IPS-18c (cell line): ENCODE measurements around the gene PALS2.

Experiments used
- H3K4me3 ChIP-seq: 2 replicates; pipeline ENCODE4 v1.7.0; 2013; ENCODE audit warnings: low read depth, mild to moderate bottlenecking, low read length, moderate library complexity; ENCODE audit not compliant: insufficient read depth
- H3K9me3 ChIP-seq: one replicate; pipeline ENCODE4 v1.6.1; 2013; ENCODE audit warnings: mild to moderate bottlenecking, low read length, moderate library complexity; ENCODE audit not compliant: control insufficient read depth, insufficient read depth

PALS2 gene, protein sequence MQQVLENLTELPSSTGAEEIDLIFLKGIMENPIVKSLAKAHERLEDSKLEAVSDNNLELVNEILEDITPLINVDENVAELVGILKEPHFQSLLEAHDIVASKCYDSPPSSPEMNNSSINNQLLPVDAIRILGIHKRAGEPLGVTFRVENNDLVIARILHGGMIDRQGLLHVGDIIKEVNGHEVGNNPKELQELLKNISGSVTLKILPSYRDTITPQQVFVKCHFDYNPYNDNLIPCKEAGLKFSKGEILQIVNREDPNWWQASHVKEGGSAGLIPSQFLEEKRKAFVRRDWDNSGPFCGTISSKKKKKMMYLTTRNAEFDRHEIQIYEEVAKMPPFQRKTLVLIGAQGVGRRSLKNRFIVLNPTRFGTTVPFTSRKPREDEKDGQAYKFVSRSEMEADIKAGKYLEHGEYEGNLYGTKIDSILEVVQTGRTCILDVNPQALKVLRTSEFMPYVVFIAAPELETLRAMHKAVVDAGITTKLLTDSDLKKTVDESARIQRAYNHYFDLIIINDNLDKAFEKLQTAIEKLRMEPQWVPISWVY

DNA sequence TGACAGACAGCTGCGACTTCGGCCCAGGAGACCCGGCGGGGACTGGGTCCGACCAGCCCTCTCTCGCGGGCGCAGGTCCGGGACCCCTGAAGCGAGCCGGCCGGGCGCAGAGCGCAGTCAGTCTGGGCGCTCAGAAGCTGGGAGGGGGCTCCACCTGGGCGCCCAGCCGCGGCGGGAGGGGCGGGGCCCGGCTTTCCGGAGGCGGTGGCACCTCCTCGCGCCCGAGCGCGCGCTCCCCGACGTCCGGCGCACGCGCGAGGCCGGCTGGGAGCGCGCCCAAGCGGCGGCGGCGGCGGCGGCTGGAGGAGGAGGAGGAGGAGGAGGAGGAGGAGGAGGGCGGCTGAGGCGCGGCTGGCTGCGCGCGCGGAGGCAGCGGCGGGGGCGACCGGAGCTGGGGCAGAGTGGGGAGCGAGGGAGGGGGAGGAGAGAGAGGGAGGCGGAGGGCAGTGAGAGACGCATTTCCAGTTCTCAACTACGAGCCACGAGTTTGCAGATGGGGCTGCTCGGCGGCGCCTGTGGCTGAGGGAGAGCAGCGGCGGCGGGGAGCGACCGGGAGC is at the start of gene PALS2:
PALS2 (plus strand) TSS at position 456 of the 557 bp plus-strand sequence. CDS start 50,216 bp downstream, outside the sequence.
- peak within 1 kb of the TSS; percentile 85 for H3K4me3 ChIP-seq
- no peaks in the 10 kb centered on the region for H3K9me3 ChIP-seq

DNA sequence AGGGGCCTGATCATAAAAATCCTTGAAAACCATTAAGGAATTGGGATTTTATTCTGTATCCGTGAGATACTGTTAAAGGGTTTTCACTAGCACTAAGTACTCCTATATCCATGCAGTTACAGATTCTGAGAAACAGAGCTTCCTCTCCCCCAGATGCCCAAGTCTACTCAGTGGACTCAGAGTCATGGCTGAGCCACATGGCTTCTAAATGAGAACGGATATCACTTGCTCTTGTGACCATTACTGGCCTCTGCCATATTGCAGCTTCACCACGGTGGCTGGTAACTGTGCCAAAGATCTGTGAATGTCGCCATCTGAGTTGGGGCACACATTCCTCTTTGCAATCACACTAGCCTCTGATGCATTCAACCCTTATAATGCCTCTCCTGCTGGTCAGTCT is 42.0 kb upstream of the PALS2 start:
- no peak overlapping the region for H3K4me3 ChIP-seq
- H3K9me3 ChIP-seq, result no peaks in the 10 kb centered on the region

DNA sequence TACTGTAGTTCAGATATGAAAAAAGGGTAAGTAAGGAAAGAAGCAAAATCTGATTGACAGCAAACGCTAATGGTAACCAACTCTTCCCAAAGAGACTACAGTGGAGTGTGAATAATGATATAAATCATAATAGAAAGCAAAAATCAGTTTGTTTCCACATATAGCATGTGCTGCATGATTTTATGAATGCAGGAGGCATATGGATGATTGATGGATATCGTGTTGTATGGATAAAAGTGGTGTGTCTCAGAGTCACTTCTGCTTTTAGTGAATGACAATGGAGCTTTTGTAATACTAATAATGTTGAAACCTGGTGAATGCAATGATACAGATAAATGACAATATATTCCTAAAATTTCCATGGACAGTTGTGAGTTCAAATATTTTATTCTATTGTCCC is 36.6 kb upstream of the PALS2 start:
- H3K4me3 ChIP-seq, result no peak overlapping the region
- no peaks in the 10 kb centered on the region for H3K9me3 ChIP-seq

DNA sequence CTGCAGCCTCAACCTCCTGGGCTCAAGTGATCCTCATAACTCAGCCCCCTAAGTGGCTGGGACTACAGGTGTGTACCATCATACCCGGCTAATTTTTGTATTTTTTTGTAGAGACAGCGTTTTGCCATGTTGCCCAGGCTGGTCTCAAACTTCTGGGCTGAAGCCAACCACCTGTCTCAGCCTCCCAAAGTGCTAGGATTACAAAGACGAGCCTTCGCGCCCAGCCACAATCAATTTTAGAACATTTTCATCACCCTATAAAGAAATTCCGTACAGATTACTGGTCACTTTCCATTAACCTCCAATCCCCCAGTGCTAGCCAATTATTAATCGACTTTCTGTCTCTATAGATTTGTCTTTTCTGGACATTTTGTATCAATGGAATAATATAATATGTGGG is 32.3 kb upstream of the PALS2 start:
- Histone ChIP-seq H3K9me3 (no peaks in the 10 kb centered on the region), H3K4me3 (no peak overlapping the region)

DNA sequence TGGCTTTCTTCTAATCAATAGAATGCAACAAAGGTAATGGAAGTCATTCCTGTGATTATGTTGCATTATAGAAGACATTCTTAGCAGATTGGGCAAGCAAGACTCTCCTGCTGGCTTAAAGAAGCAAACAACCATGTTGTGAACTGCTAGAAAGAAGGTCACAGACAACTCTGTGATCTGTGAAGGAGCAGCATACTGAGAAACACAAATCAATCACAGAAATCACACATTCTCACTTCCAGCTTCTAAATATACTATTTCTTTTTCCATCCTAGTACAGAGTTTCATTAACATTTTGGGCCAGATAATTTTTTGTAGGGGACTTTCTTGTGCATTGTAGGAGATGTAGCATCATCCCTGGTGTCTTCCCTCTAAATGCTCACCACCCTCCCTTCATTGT is 28.0 kb upstream of the PALS2 start:
- H3K4me3 ChIP-seq, result no peak overlapping the region
- H3K9me3 ChIP-seq, result no peaks in the 10 kb centered on the region

DNA sequence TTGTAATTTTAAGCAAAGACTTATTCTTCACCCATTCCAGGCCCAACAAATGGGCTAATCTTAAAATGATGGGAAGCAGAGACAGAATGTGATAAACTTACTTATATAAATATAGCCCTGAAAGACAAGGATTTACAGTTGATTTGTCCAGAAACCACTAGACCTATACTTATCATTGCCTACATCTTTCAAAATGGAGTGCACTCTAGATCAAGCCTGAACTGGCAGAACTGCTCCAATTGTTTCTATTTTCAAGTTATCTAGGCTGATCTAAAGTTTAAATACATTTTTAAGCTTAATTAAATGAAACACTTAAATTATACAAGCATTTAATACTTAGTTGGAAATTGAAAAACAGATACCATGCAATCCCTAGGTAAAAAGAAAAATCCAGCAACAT is 24.9 kb upstream of the PALS2 start:
- no peak overlapping the region for H3K4me3 ChIP-seq
- H3K9me3 ChIP-seq, result no peaks in the 10 kb centered on the region

DNA sequence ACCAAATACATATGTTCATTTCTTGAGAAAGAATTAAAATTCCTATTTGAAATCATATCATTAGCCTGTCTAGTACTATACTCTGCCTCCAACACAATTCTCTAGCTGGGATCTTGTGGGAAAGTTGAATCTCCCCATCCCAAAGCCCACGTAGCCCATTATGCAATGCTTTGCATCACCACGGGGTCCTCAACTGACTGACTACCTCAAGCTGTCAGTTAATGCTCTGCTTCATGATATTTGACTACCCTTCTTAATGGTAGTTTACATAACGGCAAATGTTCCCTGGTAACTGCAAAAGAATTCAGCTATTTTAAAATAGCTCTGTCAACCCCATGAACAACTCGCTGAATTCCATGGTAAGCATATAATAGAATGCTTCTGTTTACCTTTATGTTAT is 23.3 kb upstream of the PALS2 start:
- H3K9me3 ChIP-seq, result no peaks in the 10 kb centered on the region
- H3K4me3 ChIP-seq, result no peak overlapping the region

DNA sequence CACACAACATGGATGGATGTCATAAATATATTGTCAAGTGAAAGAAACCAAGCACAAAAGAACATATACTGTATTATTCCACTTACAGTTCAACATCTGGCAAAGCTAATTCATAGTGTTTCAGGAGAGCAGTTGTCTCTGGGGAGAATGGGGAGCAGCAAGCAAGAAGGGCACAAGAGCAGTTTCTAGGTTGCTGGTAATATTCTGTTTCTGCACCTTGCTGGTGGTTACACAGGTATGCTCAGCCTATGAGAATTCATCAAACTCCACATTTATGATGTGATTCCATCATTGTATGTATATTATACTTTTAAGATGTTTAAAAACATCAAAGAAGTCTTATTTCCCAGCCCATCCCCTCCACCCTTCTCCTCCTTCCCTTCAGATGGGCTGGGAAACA is 18.1 kb upstream of the PALS2 start:
- Histone ChIP-seq H3K4me3 (no peak overlapping the region), H3K9me3 (no peaks in the 10 kb centered on the region)

DNA sequence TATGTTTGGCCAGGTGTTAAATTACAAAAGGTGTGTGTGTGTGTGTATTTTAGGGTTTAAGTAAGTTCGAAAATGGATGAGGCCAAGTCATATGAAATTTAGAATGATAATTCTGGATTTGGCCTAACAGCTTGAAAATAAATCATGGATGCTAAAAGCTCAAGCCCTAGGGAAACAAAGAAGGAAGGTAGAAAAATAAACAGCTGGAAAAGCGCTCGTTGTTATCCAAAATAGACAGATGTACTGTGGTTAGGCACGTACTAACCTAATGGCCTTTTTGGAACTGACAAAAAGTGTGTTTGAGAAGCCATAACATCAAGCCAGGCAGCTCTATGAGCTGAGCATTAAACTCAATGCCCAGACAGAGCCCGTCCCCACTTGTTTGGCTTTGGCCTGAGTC is 17.5 kb upstream of the PALS2 start:
- Histone ChIP-seq H3K9me3 (no peaks in the 10 kb centered on the region), H3K4me3 (no peak overlapping the region)

DNA sequence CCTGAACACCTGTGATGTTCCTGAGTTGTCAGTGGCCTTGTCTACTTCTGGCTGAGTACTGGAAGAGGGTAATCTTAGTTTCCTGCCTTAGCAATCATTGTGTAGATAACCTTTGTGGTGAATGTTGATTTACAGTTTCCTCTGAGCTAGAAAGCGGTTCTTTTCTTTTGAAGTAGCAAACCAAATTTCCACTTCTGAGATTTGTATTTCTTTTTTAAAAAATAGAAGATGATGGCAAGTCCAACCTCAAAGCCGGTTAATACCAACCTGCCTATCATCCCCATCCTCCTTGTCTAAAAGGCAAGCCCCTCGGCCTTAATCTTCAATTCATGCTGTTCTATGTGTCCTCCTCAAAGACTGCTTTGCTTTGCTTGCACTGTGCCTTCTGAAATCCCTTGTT is 12.5 kb upstream of the PALS2 start:
- H3K4me3 ChIP-seq, result no peak overlapping the region
- no peaks in the 10 kb centered on the region for H3K9me3 ChIP-seq

DNA sequence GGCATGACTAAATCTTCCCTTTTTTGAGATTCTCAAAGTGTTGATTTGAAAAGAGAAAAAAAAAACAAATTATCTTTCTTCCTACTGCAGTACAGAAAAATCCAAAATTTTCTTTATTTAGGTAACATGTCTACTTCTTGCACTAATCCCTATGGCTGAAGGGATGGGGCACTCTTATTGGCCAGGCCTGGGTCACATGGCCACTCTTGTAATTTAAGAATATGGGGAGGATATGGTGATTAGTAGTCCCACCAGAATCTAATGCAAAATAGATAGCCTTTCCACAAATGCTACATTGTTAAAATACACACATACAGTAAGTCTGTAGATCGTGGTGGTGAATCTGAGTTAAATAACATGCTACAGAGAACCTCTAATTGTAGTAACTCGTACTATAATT is 7.0 kb upstream of the PALS2 start:
- no peak overlapping the region for H3K4me3 ChIP-seq
- H3K9me3 ChIP-seq, result no peaks in the 10 kb centered on the region

DNA sequence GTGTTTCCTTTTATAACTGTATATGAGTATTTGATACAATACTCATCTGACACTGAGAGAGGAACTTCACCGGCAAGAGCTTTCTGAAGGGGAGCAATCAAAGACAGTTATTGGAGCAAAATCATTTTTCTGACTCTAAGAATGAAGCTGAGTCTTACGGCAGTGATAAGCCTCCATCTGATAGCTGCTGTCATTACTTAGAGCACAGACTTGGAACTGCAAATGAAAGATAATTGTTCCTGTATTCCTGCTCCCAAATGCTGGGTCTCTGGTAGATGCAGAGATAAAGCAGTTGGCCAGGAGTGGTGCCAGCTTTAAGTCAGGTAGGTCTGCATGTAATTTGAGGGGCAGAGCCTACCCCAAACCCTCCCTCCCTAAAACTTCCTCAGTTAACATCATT is 2.3 kb upstream of the PALS2 start:
- Histone ChIP-seq H3K4me3 (no peak overlapping the region), H3K9me3 (no peaks in the 10 kb centered on the region)

DNA sequence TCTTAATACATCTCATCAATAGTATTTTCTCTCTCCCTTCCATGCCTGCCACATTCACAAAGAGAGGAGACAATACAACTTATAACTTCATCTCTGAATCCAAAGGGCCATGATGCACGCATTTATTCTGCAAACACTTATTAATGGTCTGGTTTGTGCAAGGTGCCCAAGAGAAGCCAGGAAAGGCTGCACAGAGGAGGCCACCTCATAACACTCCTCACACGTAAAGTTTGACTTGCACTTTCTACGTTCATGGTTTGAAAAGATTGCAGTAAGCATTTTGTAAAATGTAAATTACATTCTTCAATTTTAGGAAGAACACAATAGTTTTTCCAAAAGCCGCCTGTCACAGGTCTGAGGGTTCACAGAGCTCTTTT is 1.2 kb upstream of the PALS2 start:
- no peak overlapping the region; the same call in 1 of the 2 replicates for H3K4me3 ChIP-seq
- H3K9me3 ChIP-seq, result no peaks in the 10 kb centered on the region

DNA sequence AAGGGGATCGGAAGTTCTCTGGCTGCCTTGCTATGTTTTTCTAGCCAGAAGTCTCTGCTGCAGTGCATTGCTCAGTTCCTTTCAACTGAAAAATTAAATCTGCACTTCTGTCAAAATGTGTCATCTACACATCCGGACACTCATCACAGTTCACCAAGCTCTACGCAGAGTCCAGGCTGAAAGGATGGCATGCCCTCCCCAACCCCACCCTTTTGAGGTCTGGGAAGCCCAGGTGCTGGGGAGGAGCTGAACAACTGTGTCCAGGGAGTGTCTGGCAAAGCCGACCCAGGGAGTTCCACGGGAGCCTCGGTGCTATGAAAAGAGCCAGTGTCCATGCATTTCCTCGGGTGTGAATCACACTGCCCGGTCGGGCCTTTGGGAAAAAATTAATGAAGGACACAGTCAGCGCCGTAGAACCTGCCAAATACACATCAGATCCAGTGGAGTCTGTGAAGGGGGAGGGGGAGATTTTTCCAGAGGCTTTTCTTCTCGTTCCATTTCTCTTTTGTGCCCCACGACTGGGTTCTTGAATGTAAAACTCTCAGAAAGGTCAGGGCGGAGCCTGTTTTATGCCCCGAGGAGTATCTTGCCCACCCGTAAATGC is 757 bp upstream of the PALS2 start:
- Histone ChIP-seq H3K9me3 (no peaks in the 10 kb centered on the region), H3K4me3 (peak overlapping the region; percentile 72)

DNA sequence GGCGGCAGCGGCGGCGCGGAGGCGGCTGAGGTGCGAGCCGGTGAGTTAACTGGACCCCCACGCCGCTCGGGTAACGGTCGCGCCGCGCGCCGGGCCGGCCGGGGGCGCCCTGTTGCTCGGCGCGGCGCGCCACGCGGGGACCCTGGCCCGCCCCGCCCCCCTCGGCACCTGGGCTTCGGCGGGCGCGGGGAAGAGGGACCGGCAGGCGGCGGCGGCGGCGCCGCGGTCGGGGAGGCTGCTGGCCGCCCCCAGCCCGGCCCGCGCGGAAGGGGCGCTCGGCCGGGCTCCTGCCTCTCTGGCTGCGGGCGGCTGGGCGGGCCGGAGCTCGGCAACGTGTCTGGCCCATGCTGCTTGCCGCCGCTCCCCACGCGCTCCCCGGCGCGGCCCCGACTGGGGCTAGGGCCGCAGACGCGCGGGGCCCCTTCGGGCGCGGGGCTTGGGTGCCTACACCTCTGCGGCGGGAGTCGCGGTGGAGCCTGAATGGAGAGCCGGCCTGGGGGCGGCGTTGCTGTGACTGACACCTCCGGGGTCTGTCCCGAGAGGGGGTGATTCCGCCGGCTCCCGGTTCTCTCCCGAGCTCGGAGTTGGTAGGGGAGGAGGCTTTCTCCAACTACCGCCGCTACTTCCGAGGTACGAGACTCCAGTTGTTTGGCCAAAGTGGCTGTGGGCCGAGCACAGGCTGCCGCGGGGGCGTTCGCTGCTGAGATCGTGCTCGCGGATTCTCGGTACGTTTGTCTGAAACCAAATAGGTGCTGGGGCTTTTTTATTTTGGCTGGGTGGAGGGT is 494 bp downstream of the PALS2 start:
- H3K9me3 ChIP-seq, result no peaks in the 10 kb centered on the region

DNA sequence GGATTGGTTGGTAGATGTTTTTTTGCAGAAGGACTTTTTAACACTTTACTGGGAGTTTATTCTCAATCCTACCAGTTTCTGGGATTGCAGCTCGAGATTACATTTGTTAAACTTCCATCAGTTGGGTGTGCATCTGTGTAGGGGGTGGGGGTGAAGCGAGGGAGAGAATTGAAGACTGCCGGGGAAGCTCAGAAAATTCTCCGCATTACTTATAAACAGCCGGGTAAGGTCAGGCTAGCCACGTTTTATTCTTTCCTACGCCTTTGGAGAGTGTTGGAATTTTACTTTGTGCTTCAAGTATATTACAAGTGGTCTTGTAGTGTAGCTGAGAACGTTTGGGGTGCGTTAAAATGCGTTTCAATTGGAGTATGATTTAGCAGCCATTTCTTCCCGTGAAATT is 1.1 kb downstream of the PALS2 start:
- Histone ChIP-seq H3K9me3 (no peaks in the 10 kb centered on the region), H3K4me3 (peak overlapping the region; percentile 85)

More for the DNA sequence above, 494 bp downstream of the PALS2 start:
- H3K4me3 ChIP-seq, result peak overlapping the region; percentile 85

DNA sequence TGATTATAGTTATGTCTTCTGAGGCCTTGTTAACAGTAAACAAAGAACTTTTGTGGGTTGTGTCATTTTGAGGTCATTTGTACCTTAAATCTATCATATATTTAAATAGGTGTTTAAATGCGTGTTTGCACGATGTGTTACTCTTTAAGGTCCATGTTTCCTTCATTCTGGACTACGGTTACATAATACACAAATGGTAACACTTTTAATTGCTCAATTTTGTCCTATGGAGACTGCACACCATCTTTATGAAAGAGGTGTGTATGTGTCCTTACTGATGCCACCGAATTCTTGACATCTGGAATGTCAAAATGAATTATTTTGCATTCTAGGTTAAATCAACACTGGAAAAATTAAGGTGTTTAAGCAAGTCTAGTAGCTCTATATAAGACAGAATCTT is 1.7 kb downstream of the PALS2 start:
- Histone ChIP-seq H3K9me3 (no peaks in the 10 kb centered on the region), H3K4me3 (peak overlapping the region; percentile 85)
